OCI-LY3 (cell line): ENCODE results near the gene UBAC2.

Experiments used
- H2AFZ ChIP-seq: fragments of 200-600, 300-600 bp; shearing (Covaris generic); 2 replicates; pipeline ENCODE4 v1.6.0; 2014; ENCODE audit warnings: antibody characterized with exemption, low read depth, low read length
- H3K27ac ChIP-seq: fragments of 200-600, 300-600 bp; sonication (generic); 2 replicates; pipeline ENCODE4 v1.5.1; 2014; ENCODE audit warnings: mild to moderate bottlenecking, low read length, moderate library complexity, mixed read lengths
- H3K27me3 ChIP-seq: fragments of 200-600, 300-600 bp; sonication (generic); 2 replicates; pipeline ENCODE4 v1.6.1; 2014; ENCODE audit warnings: low read depth, low read length, mixed read lengths
- H3K36me3 ChIP-seq: fragments of 200-600, 300-600 bp; sonication (generic); replicated peaks from 2 replicates; pipeline ENCODE3; 2014; ENCODE audit warnings: low read depth, low read length, mixed read lengths
- H3K4me1 ChIP-seq: fragments of 300-600, 200-600 bp; sonication (generic); 2 replicates; pipeline ENCODE4 v1.6.1; 2014; ENCODE audit warnings: low read length, mixed read lengths
- H3K4me2 ChIP-seq: fragments of 200-600, 300-600 bp; sonication (generic); 2 replicates; pipeline ENCODE4 v1.6.1; 2014; ENCODE audit warnings: low read length, mixed read lengths
- H3K4me3 ChIP-seq: fragments of 300-600, 200-600 bp; sonication (generic); 2 replicates; pipeline ENCODE4 v1.5.1; 2014; ENCODE audit warnings: antibody characterized with exemption, mild to moderate bottlenecking, low read length, moderate library complexity
- H3K79me2 ChIP-seq: fragments of 300-600, 200-600 bp; shearing (Covaris generic); 2 replicates; pipeline ENCODE4 v1.6.1; 2014; ENCODE audit warnings: mild to moderate bottlenecking, low read length, mixed read lengths
- H3K9ac ChIP-seq: fragments of 300-600, 200-600 bp; shearing (Covaris generic); 2 replicates; pipeline ENCODE4 v1.6.0; 2014; ENCODE audit warnings: mild to moderate bottlenecking, low read length, moderate library complexity
- H3K9me3 ChIP-seq: fragments of 200-600, 300-600 bp; shearing (Covaris generic); 2 replicates; pipeline ENCODE4 v1.6.1; 2014; ENCODE audit warnings: low read length, mixed read lengths; ENCODE audit not compliant: insufficient read depth
- H4K20me1 ChIP-seq: fragments of 200-600, 300-600 bp; sonication (generic); 2 replicates; pipeline ENCODE4 v1.6.1; 2016; ENCODE audit warnings: low read length, mixed read lengths; ENCODE audit not compliant: insufficient read depth
- CTCF ChIP-seq: fragments of 200-600, 300-600 bp; sonication (generic); IDR thresholded peaks from 2 replicates; pipeline ENCODE4 v1.5.1; 2014; ENCODE audit warnings: antibody characterized with exemption, low read length, low read depth
- EZH2phosphoT487 ChIP-seq: fragments of 200-600 bp; shearing (Covaris generic); IDR thresholded peaks from 2 replicates; pipeline ENCODE4 v1.6.1; 2018; ENCODE audit warnings: antibody characterized with exemption, mixed run types, low read depth

The UBAC2 gene

GRCh38 chr13:99294958-99295357 lies 94.3 kb downstream of the UBAC2 start:
- Histone ChIP-seq H4K20me1 (peaks cover 87% of the 10 kb centered on the region), H2AFZ (no peak overlapping the region), H3K27ac (no peak overlapping the region), H3K27me3 (no peaks in the 10 kb centered on the region), H3K79me2 (peaks cover 68% of the 10 kb centered on the region), H3K9me3 (no peaks in the 10 kb centered on the region), H3K9ac (no peak overlapping the region), H3K4me1 (peaks cover 62% of the 10 kb centered on the region), H3K4me3 (no peak overlapping the region), H3K36me3 (peaks cover 42% of the 10 kb centered on the region), H3K4me2 (no peak overlapping the region)
- TF ChIP-seq CTCF = no peak
- no peak for TF ChIP-seq EZH2phosphoT487

- H2AFZ ChIP-seq = no peak overlapping the region
- peaks cover 46% of the 10 kb centered on the region for H3K36me3 ChIP-seq
- no peak overlapping the region; the same call in 1 of the 2 replicates for H3K9ac ChIP-seq
- peak overlapping the region; percentile 69 for H3K4me2 ChIP-seq
- H3K9me3 ChIP-seq = no peaks in the 10 kb centered on the region
- TF ChIP-seq EZH2phosphoT487 (no peak), CTCF (no peak)
- peaks cover 72% of the 10 kb centered on the region for H3K79me2 ChIP-seq
- H4K20me1 ChIP-seq = peaks cover 92% of the 10 kb centered on the region
- H3K27me3 ChIP-seq = no peaks in the 10 kb centered on the region
- H3K4me3 ChIP-seq = no peak overlapping the region; the same call in 1 of the 2 replicates
- peaks cover 64% of the 10 kb centered on the region for H3K4me1 ChIP-seq
- peak overlapping the region; percentile 57 for H3K27ac ChIP-seq
Measured at GRCh38 chr13:99295488-99296252, 95.0 kb downstream of the UBAC2 start.

GRCh38 chr13:99296398-99296797 lies 95.7 kb downstream of the UBAC2 start:
- peak overlapping the region; percentile 34 for H3K4me3 ChIP-seq

More at GRCh38 chr13:99296398-99296797, 95.7 kb downstream of the UBAC2 start:
- Histone ChIP-seq H3K4me2 (peak overlapping the region; percentile 69), H4K20me1 (peaks cover 90% of the 10 kb centered on the region), H3K9ac (peak overlapping the region; percentile 5; the same call in 1 of the 2 replicates), H3K36me3 (peaks cover 46% of the 10 kb centered on the region), H3K27me3 (no peaks in the 10 kb centered on the region), H3K79me2 (peaks cover 75% of the 10 kb centered on the region), H2AFZ (no peak overlapping the region), H3K9me3 (no peaks in the 10 kb centered on the region), H3K27ac (peak overlapping the region; percentile 57), H3K4me1 (peaks cover 63% of the 10 kb centered on the region)
- TF ChIP-seq EZH2phosphoT487 (no peak), CTCF (no peak)
